Suprapubic skin (tissue), 4 donors: Measurements from ENCODE around the gene FAM24A. TPM values are rescaled to one million over a fixed set of nuclear protein-coding genes. Genes with fewer than 3 reads are reported as not detected.
"Not testable (repeated sequence)": the region's sequence is repeated elsewhere in the genome, so short reads cannot be mapped to it uniquely, and the experiment has no call there.

Experiments
- DNase-seq, 2 donors: peaks; one replicate each; pipeline ENCODE4 v3.0.0-alpha.2; 2019; ENCODE audit warnings: low spot score in 2 of 2
- H3K27ac ChIP-seq: fragments of 200-600 bp; sonication (generic); one replicate; pipeline ENCODE4 v1.5.1; 2019
- H3K27me3 ChIP-seq: fragments of 200-600 bp; sonication (generic); one replicate; pipeline ENCODE4 v1.5.1; 2019
- H3K36me3 ChIP-seq: fragments of 200-600 bp; sonication (generic); one replicate; pipeline ENCODE4 v1.5.1; 2019
- H3K4me1 ChIP-seq: fragments of 200-600 bp; sonication (generic); one replicate; pipeline ENCODE4 v1.5.1; 2019
- H3K4me3 ChIP-seq: fragments of 200-600 bp; sonication (generic); one replicate; pipeline ENCODE4 v1.5.1; 2019; ENCODE audit warnings: mild to moderate bottlenecking
- H3K9me3 ChIP-seq: fragments of 200-600 bp; sonication (generic); one replicate; pipeline ENCODE4 v1.5.1; 2019
- EP300 ChIP-seq: sonication (generic); formaldehyde crosslinking; IDR thresholded peaks from one replicate; pipeline ENCODE4 v1.6.1; 2017; ENCODE audit warnings: antibody characterized with exemption
- POLR2A ChIP-seq, 2 donors: fragments of 450-650 bp; IDR thresholded peaks; one replicate each; pipeline ENCODE4 v1.6.1; 2017; ENCODE audit warnings: antibody characterized with exemption in 2 of 2, mild to moderate bottlenecking in 2 of 2, moderate library complexity in 2 of 2
- POLR2AphosphoS5 ChIP-seq, 3 donors: sonication (generic); formaldehyde crosslinking; IDR thresholded peaks; one replicate each; pipeline ENCODE4 v1.6.1; 2017; ENCODE audit warnings: antibody characterized with exemption in 3 of 3
- WGBS: methylation state at CpG from one replicate; pipeline ENCODE4 v1.1.5; 2018; 5-methylcytosine and 5-hydroxymethylcytosine counted together
- total RNA-seq, 4 donors: library from RNA; depleted of rRNA; stranded (reverse); fragments of >200 nt; gene quantifications; one replicate each; pipeline ENCODE4 v1.1.0, GENCODE V29; 2016
- TF ChIP-seq, protein P1 (sequence below), 2 donors: fragments of 200-600 bp in 1 of 2; fragments of 450-650 bp in 1 of 2; sonication (generic) in 1 of 2; IDR thresholded peaks; one replicate each; pipeline ENCODE4 v1.5.1; 2016 to 2019; ENCODE audit warnings: antibody characterized with exemption in 2 of 2, mild to moderate bottlenecking in 1 of 2, moderate library complexity in 1 of 2

Gene FAM24A
- not detected for total RNA-seq

GRCh38 chr10:122910310-122910709 is at the start of gene FAM24A:
FAM24A (plus strand) TSS chr10:122910610; CDS start chr10:122911635, 1,025 bp downstream.
- Histone ChIP-seq H3K27me3 (no peaks in the 10 kb centered on the region), H3K9me3 (no peaks in the 10 kb centered on the region), H3K4me3 (no peak within 1 kb of the TSS), H3K27ac (no peak within 1 kb of the TSS), H3K36me3 (no peaks in the 10 kb centered on the region), H3K4me1 (no peaks in the 10 kb centered on the region)
- no peak for DNase-seq
- TF ChIP-seq EP300 = no peak
- no peak for TF ChIP-seq POLR2A (IDR thresholded peaks at IDR 0.05)
- no peak for TF ChIP-seq POLR2AphosphoS5 (IDR thresholded peaks at IDR 0.05)
- TF ChIP-seq, protein P1, sequence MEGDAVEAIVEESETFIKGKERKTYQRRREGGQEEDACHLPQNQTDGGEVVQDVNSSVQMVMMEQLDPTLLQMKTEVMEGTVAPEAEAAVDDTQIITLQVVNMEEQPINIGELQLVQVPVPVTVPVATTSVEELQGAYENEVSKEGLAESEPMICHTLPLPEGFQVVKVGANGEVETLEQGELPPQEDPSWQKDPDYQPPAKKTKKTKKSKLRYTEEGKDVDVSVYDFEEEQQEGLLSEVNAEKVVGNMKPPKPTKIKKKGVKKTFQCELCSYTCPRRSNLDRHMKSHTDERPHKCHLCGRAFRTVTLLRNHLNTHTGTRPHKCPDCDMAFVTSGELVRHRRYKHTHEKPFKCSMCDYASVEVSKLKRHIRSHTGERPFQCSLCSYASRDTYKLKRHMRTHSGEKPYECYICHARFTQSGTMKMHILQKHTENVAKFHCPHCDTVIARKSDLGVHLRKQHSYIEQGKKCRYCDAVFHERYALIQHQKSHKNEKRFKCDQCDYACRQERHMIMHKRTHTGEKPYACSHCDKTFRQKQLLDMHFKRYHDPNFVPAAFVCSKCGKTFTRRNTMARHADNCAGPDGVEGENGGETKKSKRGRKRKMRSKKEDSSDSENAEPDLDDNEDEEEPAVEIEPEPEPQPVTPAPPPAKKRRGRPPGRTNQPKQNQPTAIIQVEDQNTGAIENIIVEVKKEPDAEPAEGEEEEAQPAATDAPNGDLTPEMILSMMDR (IDR thresholded peaks at IDR 0.05) = no peak
- 83% methylated on average over 1 of the region's 1 CpG for WGBS

DNA sequence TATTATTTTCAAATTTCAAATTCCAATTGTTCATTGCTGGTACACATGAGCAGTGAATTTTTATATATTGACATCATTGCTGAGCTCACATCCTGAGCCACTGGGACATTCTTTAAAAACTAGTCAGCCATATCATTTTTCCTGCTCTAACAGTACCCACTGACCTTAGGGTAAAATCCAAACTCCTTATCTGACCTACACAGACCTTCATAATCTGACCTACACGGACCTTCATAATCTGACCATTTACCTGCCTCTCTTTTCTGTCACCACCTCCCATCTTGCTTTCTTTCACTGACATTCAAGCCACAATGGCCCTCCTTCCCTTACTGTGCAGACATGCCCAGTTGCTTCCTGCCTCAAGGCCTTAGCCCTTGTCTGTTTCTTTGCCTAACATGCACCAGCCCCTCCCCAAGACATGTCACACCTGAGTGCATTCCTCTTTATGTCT is 48.7 kb upstream of the FAM24A start:
- Histone ChIP-seq H3K4me1 (no peaks in the 10 kb centered on the region), H3K36me3 (no peaks in the 10 kb centered on the region), H3K4me3 (no peak overlapping the region), H3K27ac (no peak overlapping the region), H3K9me3 (no peaks in the 10 kb centered on the region), H3K27me3 (no peaks in the 10 kb centered on the region)
- 73% methylated on average over 1 of the region's 1 CpG for WGBS
- no peak for DNase-seq
- TF ChIP-seq POLR2AphosphoS5 (IDR thresholded peaks at IDR 0.05) (no peak), EP300 (no peak), POLR2A (IDR thresholded peaks at IDR 0.05) (no peak)
- TF ChIP-seq, protein P1 (IDR thresholded peaks at IDR 0.05) = no peak

DNA sequence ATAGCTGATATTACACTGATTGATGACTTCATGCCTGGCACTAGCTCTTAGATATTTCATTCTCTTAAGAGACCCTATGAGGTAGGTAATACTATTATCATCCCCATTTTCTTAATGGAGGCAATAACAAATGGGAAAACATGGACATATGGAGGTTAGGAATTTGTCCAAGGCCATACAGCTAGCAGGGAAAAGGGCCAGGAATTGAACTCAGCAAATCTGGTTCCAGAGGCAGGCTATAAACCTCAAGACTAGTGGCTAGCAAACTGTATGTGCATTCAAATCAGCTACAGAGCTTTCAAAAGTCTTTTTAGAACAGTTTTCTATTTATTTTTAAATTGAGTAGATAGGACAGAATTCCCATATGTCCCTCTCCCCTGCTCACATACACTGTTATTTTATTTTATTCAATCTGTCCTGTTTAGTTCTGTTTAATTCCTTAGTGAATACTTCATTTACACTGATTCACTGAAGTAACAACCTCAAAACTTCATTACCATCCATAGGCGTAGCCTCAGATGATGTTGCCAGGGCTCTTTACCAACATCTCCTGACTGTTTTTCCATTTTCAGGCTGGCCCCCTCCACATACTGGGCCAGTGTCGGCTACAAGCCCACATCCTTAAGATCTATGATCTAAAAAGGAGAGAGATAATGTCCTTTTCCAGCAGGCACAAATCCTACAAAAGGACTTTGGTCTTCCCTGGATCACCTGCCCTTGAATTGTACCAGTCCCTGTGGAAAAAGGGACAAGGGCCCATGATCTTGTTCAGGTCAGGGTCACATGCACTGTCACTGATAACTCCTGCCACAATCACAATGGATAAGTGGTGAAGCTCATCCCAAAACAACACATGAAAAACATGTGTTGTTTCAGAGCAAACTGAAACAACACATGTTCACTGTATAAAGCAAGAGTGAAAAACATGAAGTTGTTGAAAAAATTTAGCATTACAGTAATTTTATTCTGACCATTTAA is 46.9 kb upstream of the FAM24A start:
- Histone ChIP-seq H3K36me3 (no peaks in the 10 kb centered on the region), H3K27ac (no peak overlapping the region), H3K27me3 (no peaks in the 10 kb centered on the region), H3K4me3 (no peak overlapping the region), H3K9me3 (no peaks in the 10 kb centered on the region), H3K4me1 (no peaks in the 10 kb centered on the region)
- DNase-seq = no peak
- WGBS = 93% methylated on average over 2 of the region's 2 CpGs
- TF ChIP-seq POLR2AphosphoS5 (IDR thresholded peaks at IDR 0.05) (no peak), POLR2A (IDR thresholded peaks at IDR 0.05) (no peak), EP300 (no peak)
- TF ChIP-seq, protein P1 (IDR thresholded peaks at IDR 0.05) = no peak

DNA sequence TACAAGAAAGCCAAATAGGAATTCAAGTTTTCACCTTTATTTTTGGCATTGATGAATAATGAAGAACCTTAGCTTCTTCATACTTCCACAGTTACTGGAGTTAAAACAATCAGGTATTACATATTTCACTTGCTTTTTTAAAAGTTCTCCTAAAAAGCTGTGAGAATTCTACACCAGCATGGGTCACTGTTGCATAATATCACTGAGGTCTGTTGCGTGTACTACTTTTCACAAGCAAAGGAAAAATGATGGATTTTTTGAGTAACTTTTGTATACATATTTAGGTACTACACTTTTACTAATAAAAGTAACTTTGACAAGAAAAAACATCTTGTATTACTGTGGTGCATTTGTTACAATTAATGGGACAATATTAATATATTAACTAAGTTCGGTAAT is 46.2 kb upstream of the FAM24A start:
- no peak overlapping the region for H3K4me3 ChIP-seq
- 95% methylated on average over 2 of the region's 2 CpGs for WGBS
- no peaks in the 10 kb centered on the region for H3K36me3 ChIP-seq
- no peak overlapping the region for H3K27ac ChIP-seq
- H3K27me3 ChIP-seq = no peaks in the 10 kb centered on the region
- H3K9me3 ChIP-seq = no peaks in the 10 kb centered on the region
- H3K4me1 ChIP-seq = no peaks in the 10 kb centered on the region
- DNase-seq = no peak
- TF ChIP-seq, protein P1 (IDR thresholded peaks at IDR 0.05) = no peak
- no peak for TF ChIP-seq POLR2A (IDR thresholded peaks at IDR 0.05)
- no peak for TF ChIP-seq EP300
- TF ChIP-seq POLR2AphosphoS5 (IDR thresholded peaks at IDR 0.05) = no peak

- Histone ChIP-seq H3K4me3 (no peak overlapping the region), H3K4me1 (no peaks in the 10 kb centered on the region), H3K36me3 (no peaks in the 10 kb centered on the region), H3K27me3 (no peaks in the 10 kb centered on the region), H3K9me3 (no peaks in the 10 kb centered on the region), H3K27ac (no peak overlapping the region)
- TF ChIP-seq, protein P1 (IDR thresholded peaks at IDR 0.05) = no peak
- no peak for TF ChIP-seq EP300
- 100% methylated on average over 1 of the region's 1 CpG for WGBS
- no peak for DNase-seq
Observed at GRCh38 chr10:122864901-122865300, 45.5 kb upstream of the FAM24A start.

- not testable (repeated sequence) for H3K4me1 ChIP-seq, H3K27ac ChIP-seq, H3K9me3 ChIP-seq, H3K4me3 ChIP-seq, DNase-seq, H3K36me3 ChIP-seq, H3K27me3 ChIP-seq
- WGBS = 92% methylated on average over 3 of the region's 3 CpGs
Observed at GRCh38 chr10:122866757-122867482, 43.5 kb upstream of the FAM24A start.

GRCh38 chr10:122868768-122869167 is 41.6 kb upstream of the FAM24A start:
- not testable (repeated sequence) for H3K4me1 ChIP-seq, H3K9me3 ChIP-seq, DNase-seq, H3K27me3 ChIP-seq, H3K4me3 ChIP-seq, H3K27ac ChIP-seq, H3K36me3 ChIP-seq
- WGBS = 94% methylated on average over 2 of the region's 2 CpGs
